AG10803 (cell line): ENCODE results near the gene WNT9B.

Experiments
- DNase-seq: peaks from one replicate; pipeline ENCODE4 v3.0.0; 2010; ENCODE audit warnings: low read depth
- H3K4me3 ChIP-seq: 2 replicates; pipeline ENCODE4 v1.5.1; 2011; ENCODE audit warnings: mild to moderate bottlenecking, low read length, control low read depth
- TF ChIP-seq, protein P1 (sequence below): conservative IDR thresholded peaks from 2 replicates; pipeline ENCODE4 v1.5.1; 2011; ENCODE audit warnings: mild to moderate bottlenecking, low read length, control low read depth, inconsistent platforms

The WNT9B gene

GRCh38 chr17:46812624-46813318 lies 38.6 kb upstream of the WNT9B start:
- DNase-seq = no peak
- TF ChIP-seq, protein P1, sequence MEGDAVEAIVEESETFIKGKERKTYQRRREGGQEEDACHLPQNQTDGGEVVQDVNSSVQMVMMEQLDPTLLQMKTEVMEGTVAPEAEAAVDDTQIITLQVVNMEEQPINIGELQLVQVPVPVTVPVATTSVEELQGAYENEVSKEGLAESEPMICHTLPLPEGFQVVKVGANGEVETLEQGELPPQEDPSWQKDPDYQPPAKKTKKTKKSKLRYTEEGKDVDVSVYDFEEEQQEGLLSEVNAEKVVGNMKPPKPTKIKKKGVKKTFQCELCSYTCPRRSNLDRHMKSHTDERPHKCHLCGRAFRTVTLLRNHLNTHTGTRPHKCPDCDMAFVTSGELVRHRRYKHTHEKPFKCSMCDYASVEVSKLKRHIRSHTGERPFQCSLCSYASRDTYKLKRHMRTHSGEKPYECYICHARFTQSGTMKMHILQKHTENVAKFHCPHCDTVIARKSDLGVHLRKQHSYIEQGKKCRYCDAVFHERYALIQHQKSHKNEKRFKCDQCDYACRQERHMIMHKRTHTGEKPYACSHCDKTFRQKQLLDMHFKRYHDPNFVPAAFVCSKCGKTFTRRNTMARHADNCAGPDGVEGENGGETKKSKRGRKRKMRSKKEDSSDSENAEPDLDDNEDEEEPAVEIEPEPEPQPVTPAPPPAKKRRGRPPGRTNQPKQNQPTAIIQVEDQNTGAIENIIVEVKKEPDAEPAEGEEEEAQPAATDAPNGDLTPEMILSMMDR = no peak
- no peak overlapping the region for H3K4me3 ChIP-seq

DNA sequence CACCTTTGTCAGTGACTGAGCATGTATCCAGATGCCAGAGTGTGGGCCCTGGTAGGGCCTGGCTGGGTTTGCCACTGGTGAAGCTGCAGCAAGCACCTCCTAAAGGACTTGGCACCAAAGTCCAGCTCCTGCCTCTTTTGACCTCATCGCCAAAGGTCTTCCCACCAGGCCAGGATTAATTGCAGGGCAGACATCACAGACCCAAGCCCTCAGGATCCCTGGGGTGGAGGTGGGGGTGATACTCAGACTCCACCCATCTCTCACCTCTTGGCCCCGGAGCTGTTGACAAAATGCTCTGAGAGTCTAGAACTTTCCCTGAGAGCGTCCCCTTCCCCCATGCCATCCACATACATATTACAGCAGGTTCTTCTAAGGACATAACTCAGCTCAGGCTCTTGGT lies 37.5 kb upstream of the WNT9B start:
- no peak for DNase-seq

GRCh38 chr17:46814446-46814845 lies 36.9 kb upstream of the WNT9B start:
- TF ChIP-seq, protein P1 = no peak
- no peak for DNase-seq
- no peak overlapping the region for H3K4me3 ChIP-seq

More for the DNA sequence above, 37.5 kb upstream of the WNT9B start:
- no peak overlapping the region for H3K4me3 ChIP-seq
- TF ChIP-seq, protein P1 = no peak

DNA sequence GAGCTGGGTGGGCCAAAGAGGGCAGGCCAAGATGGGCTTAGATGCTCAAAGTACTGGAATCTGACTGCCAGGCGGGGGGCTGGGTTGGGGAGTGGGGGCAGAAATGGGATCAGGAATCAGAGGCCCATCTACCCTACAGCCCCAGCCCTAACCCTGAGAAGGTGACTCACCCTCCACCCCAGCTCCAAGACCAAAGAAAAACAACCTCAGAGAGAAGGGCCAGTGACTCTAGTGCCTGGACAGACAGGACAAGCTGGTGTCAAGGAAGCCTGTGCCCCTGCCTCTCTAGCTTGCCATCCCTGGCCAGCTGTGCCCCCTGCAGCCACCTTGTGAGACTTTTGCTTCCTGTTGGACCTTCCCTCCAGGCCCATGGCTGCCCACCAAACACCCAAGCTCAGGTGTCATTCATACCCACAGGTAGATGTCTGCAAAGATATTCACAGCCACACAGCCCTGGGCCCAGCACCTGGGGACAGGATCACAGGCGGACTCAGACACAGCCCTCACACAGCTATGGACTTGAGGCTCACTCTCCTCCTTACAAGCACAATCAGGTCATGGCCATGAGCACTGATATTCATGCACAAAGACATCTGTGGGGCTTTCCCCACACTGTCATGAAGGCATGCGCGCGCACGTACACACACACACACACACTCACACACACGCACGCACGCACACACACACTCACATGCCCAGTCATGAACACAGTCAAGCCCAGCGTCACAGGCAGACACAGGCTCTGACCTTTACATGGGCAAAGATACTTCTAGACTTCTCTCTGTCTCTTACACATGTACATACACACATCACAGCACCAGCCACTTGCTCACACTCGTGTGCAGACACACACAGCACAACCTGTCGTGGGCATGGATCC lies 35.7 kb upstream of the WNT9B start:
- TF ChIP-seq, protein P1 = no peak
- no peak overlapping the region for H3K4me3 ChIP-seq
- DNase-seq = no peak

- no peak for DNase-seq
- TF ChIP-seq, protein P1 = no peak
- no peak overlapping the region for H3K4me3 ChIP-seq
Measured at GRCh38 chr17:46817151-46817900, 34.1 kb upstream of the WNT9B start.

GRCh38 chr17:46817901-46818209 lies 33.5 kb upstream of the WNT9B start:
- TF ChIP-seq, protein P1 = no peak
- no peak overlapping the region for H3K4me3 ChIP-seq
- no peak for DNase-seq
